Measurements from ENCODE around the gene POLR2J.

POLR2J gene

DNA sequence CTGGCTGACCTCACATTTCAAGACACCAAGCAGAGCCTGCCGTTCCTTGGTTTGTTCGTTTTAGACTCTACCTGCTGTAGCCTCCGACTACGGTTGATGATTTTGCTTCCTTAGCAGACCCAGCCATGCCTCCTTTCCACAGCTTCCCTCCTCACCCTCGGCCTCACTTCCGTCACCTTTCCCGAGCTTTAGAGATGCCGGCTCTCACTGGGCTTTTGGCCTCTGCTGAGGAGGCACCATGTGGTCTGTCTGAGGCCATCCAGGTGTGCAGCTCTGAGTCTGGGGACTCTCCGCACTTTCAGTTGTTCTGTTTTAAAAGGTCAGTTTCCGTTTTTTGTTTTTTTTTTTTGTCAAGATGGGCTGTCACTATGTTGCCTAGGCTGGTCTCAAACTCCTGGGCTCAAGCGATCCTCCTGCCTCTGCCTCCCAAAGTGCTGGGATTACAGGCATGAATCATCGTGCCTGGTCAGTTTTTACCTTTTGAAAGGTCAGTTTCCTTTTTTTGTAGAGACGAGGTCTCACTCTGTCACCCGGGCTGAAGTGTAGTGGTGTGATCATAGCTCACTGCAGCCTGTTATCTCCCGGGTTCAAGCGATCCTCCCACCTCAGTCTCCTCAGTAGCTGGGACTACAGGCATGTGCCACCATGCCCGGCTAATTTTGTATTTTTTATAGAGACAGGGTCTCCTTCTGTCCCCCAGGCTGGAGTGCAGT, 33.6 kb downstream of the POLR2J start:
- Histone ChIP-seq H3K4me3 (ENCODE audit: insufficient read depth in 1 of 2, low read depth in 1 of 2, low read length in 2 of 2) (no peak overlapping the region), H2AFZ (ENCODE audit: low read depth, low read length) (no peak overlapping the region), H2BK5ac (ENCODE audit: low read depth, low read length, poor library complexity, severe bottlenecking) (no peak overlapping the region), H2BK12ac (ENCODE audit: low read length in 2 of 2) (no peak overlapping the region), H3K4me1 (ENCODE audit: control insufficient read depth, insufficient read depth, low read depth, low read length) (peaks cover 26% of the 10 kb centered on the region), H3K4me2 (ENCODE audit: low read length, poor library complexity, severe bottlenecking) (no peak overlapping the region), H4K91ac (ENCODE audit: low read length) (no peak overlapping the region), H3K9me3 (ENCODE audit: control insufficient read depth, low read length) (no peaks in the 10 kb centered on the region), H3K9ac (ENCODE audit: low read length) (no peak overlapping the region), H3K14ac (ENCODE audit: low read length in 2 of 2) (peak overlapping the region in 1 of 2 experiments; percentile 14), H2BK120ac (ENCODE audit: low read depth, low read length) (no peak overlapping the region), H3K18ac (ENCODE audit: low read depth in 1 of 2, low read length in 2 of 2) (no peak overlapping the region), H3K23ac (ENCODE audit: low read length in 2 of 2) (no peak overlapping the region), H3K36me3 (ENCODE audit: control insufficient read depth in 1 of 2, insufficient read depth in 2 of 2, low read depth in 1 of 2, low read length in 2 of 2) (peaks cover 27 to 38% of the 10 kb centered on the region in 2 experiments), H3K27ac (ENCODE audit: low read length, poor library complexity, severe bottlenecking) (no peak overlapping the region), H4K8ac (ENCODE audit: low read length) (no peak overlapping the region), H3K27me3 (ENCODE audit: control insufficient read depth in 1 of 2, insufficient read depth in 1 of 2, low read length in 2 of 2) (no peaks in the 10 kb centered on the region), H2BK15ac (ENCODE audit: low read depth, poor library complexity, severe bottlenecking) (no peak overlapping the region), H3K79me1 (replicated peaks; ENCODE audit: low read length, poor library complexity, severe bottlenecking) (peaks cover 3% of the 10 kb centered on the region), H2AK5ac (ENCODE audit: low read length, severe bottlenecking) (no peak overlapping the region), H3K4ac (ENCODE audit: low read depth in 1 of 2, low read length in 2 of 2) (no peak overlapping the region)
- no peak for DNase-seq
- WGBS, result 97% methylated on average over 17 of the region's 17 CpGs

- H3K4me1 ChIP-seq (ENCODE audit: control insufficient read depth, insufficient read depth, low read depth, low read length), result peaks cover 12% of the 10 kb centered on the region
- H2BK12ac ChIP-seq (ENCODE audit: low read length in 2 of 2), result peak overlapping the region in 1 of 2 experiments; percentile 33
- 40% methylated on average over 16 of the region's 17 CpGs for WGBS
- peak; percentile 91 for DNase-seq
- H3K27me3 ChIP-seq (ENCODE audit: control insufficient read depth in 1 of 2, insufficient read depth in 1 of 2, low read length in 2 of 2), result no peaks in the 10 kb centered on the region
- peak overlapping the region; percentile 83 for H2AK5ac ChIP-seq (ENCODE audit: low read length, severe bottlenecking)
- no peaks in the 10 kb centered on the region for H3K9me3 ChIP-seq (ENCODE audit: control insufficient read depth, low read length)
- no peak overlapping the region for H3K14ac ChIP-seq (ENCODE audit: low read length in 2 of 2)
- H3K79me1 ChIP-seq (replicated peaks; ENCODE audit: low read length, poor library complexity, severe bottlenecking), result peaks cover 19% of the 10 kb centered on the region
- H3K4me3 ChIP-seq (ENCODE audit: insufficient read depth in 1 of 2, low read depth in 1 of 2, low read length in 2 of 2), result no peak overlapping the region
- peak overlapping the region; percentile 14 for H2BK5ac ChIP-seq (ENCODE audit: low read depth, low read length, poor library complexity, severe bottlenecking)
- H2AFZ ChIP-seq (ENCODE audit: low read depth, low read length), result no peak overlapping the region
- H3K4me2 ChIP-seq (ENCODE audit: low read length, poor library complexity, severe bottlenecking), result peak overlapping the region; percentile 38
- H3K9ac ChIP-seq (ENCODE audit: low read length), result no peak overlapping the region
- peak overlapping the region; percentile 37 for H4K8ac ChIP-seq (ENCODE audit: low read length)
- peak overlapping the region; percentile 62 for H3K27ac ChIP-seq (ENCODE audit: low read length, poor library complexity, severe bottlenecking)
- no peak overlapping the region for H4K91ac ChIP-seq (ENCODE audit: low read length)
- no peak overlapping the region for H3K23ac ChIP-seq (ENCODE audit: low read length in 2 of 2)
- H3K36me3 ChIP-seq (ENCODE audit: control insufficient read depth in 1 of 2, insufficient read depth in 2 of 2, low read depth in 1 of 2, low read length in 2 of 2), result peaks cover 24 to 36% of the 10 kb centered on the region in 2 experiments
- peak overlapping the region; percentile 70 to 82 for H3K18ac ChIP-seq (ENCODE audit: low read depth in 1 of 2, low read length in 2 of 2)
- H3K4ac ChIP-seq (ENCODE audit: low read depth in 1 of 2, low read length in 2 of 2), result peak overlapping the region in 1 of 2 experiments; percentile 70
- H2BK120ac ChIP-seq (ENCODE audit: low read depth, low read length), result peak overlapping the region; percentile 83
- H2BK15ac ChIP-seq (ENCODE audit: low read depth, poor library complexity, severe bottlenecking), result no peak overlapping the region
These were observed 38.5 kb downstream of the POLR2J start for GRCh38 chr7:102439963-102440795.

- H3K27me3 ChIP-seq (ENCODE audit: control insufficient read depth in 1 of 2, insufficient read depth in 1 of 2, low read length in 2 of 2), result no peaks in the 10 kb centered on the region
- H3K23ac ChIP-seq (ENCODE audit: low read length in 2 of 2), result no peak overlapping the region
- no peak overlapping the region for H2BK12ac ChIP-seq (ENCODE audit: low read length in 2 of 2)
- peaks cover 14 to 21% of the 10 kb centered on the region in 2 experiments for H3K36me3 ChIP-seq (ENCODE audit: control insufficient read depth in 1 of 2, insufficient read depth in 2 of 2, low read depth in 1 of 2, low read length in 2 of 2)
- H3K27ac ChIP-seq (ENCODE audit: low read length, poor library complexity, severe bottlenecking), result no peak overlapping the region
- H2AK5ac ChIP-seq (ENCODE audit: low read length, severe bottlenecking), result no peak overlapping the region
- no peaks in the 10 kb centered on the region for H3K9me3 ChIP-seq (ENCODE audit: control insufficient read depth, low read length)
- H2BK120ac ChIP-seq (ENCODE audit: low read depth, low read length), result no peak overlapping the region
- H3K18ac ChIP-seq (ENCODE audit: low read depth in 1 of 2, low read length in 2 of 2), result no peak overlapping the region
- H3K4ac ChIP-seq (ENCODE audit: low read depth in 1 of 2, low read length in 2 of 2), result no peak overlapping the region
- no peak overlapping the region for H3K9ac ChIP-seq (ENCODE audit: low read length)
- no peak for DNase-seq
- H3K4me1 ChIP-seq (ENCODE audit: control insufficient read depth, insufficient read depth, low read depth, low read length), result peaks cover 37% of the 10 kb centered on the region
- H3K14ac ChIP-seq (ENCODE audit: low read length in 2 of 2), result no peak overlapping the region
- H2BK15ac ChIP-seq (ENCODE audit: low read depth, poor library complexity, severe bottlenecking), result no peak overlapping the region
- H2BK5ac ChIP-seq (ENCODE audit: low read depth, low read length, poor library complexity, severe bottlenecking), result no peak overlapping the region
- peaks cover 22% of the 10 kb centered on the region for H3K79me1 ChIP-seq (replicated peaks; ENCODE audit: low read length, poor library complexity, severe bottlenecking)
- peak overlapping the region; percentile 33 for H4K8ac ChIP-seq (ENCODE audit: low read length)
- 100% methylated on average over 10 of the region's 10 CpGs for WGBS
- H2AFZ ChIP-seq (ENCODE audit: low read depth, low read length), result no peak overlapping the region
- no peak overlapping the region for H3K4me2 ChIP-seq (ENCODE audit: low read length, poor library complexity, severe bottlenecking)
- H3K4me3 ChIP-seq (ENCODE audit: insufficient read depth in 1 of 2, low read depth in 1 of 2, low read length in 2 of 2), result no peak overlapping the region
- no peak overlapping the region for H4K91ac ChIP-seq (ENCODE audit: low read length)
These were observed 42.6 kb downstream of the POLR2J start for GRCh38 chr7:102436118-102436517.

DNA sequence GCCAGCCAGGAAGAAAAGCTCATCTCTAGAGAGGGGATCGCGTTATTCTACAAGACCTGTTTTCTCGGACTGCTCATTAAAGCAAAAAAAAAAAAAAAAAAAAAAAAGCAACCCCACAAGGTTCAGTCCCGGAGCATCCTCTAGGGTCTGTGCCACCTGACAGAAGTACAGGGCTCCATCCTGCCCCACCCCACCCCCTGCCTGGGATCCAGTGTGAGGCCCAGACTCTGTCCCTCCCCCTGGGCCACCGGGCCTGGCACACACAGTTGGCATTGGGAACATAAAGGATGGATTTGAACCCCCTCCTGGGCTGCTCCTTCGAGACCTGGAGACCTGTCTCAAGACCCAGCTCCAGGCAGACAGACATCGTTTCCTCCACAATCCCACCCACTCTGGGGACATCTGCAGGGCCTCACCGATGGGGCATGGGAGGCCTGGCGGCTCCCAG, 44.7 kb downstream of the POLR2J start:
- H2AK5ac ChIP-seq (ENCODE audit: low read length, severe bottlenecking), result no peak overlapping the region
- WGBS, result 38% methylated on average over 9 of the region's 9 CpGs
- peak overlapping the region in 1 of 2 experiments; percentile 81 for H3K23ac ChIP-seq (ENCODE audit: low read length in 2 of 2)
- peak overlapping the region; percentile 70 for H2BK15ac ChIP-seq (ENCODE audit: low read depth, poor library complexity, severe bottlenecking)
- peak overlapping the region in 1 of 2 experiments; percentile 98 for H3K18ac ChIP-seq (ENCODE audit: low read depth in 1 of 2, low read length in 2 of 2)
- H4K91ac ChIP-seq (ENCODE audit: low read length), result peak overlapping the region; percentile 12
- H3K4ac ChIP-seq (ENCODE audit: low read depth in 1 of 2, low read length in 2 of 2), result peak overlapping the region in 1 of 2 experiments; percentile 87
- H3K14ac ChIP-seq (ENCODE audit: low read length in 2 of 2), result peak overlapping the region in 1 of 2 experiments; percentile 76
- H3K4me1 ChIP-seq (ENCODE audit: control insufficient read depth, insufficient read depth, low read depth, low read length), result peaks cover 31% of the 10 kb centered on the region
- H2BK12ac ChIP-seq (ENCODE audit: low read length in 2 of 2), result peak overlapping the region in 1 of 2 experiments; percentile 79
- H2BK5ac ChIP-seq (ENCODE audit: low read depth, low read length, poor library complexity, severe bottlenecking), result no peak overlapping the region
- no peak overlapping the region for H2AFZ ChIP-seq (ENCODE audit: low read depth, low read length)
- H3K4me3 ChIP-seq (ENCODE audit: insufficient read depth in 1 of 2, low read depth in 1 of 2, low read length in 2 of 2), result peak overlapping the region; percentile 88
- peaks cover 12 to 23% of the 10 kb centered on the region in 2 experiments for H3K36me3 ChIP-seq (ENCODE audit: control insufficient read depth in 1 of 2, insufficient read depth in 2 of 2, low read depth in 1 of 2, low read length in 2 of 2)
- H3K79me1 ChIP-seq (replicated peaks; ENCODE audit: low read length, poor library complexity, severe bottlenecking), result peaks cover 23% of the 10 kb centered on the region
- H3K4me2 ChIP-seq (ENCODE audit: low read length, poor library complexity, severe bottlenecking), result peak overlapping the region; percentile 24
- H3K27ac ChIP-seq (ENCODE audit: low read length, poor library complexity, severe bottlenecking), result no peak overlapping the region
- H4K8ac ChIP-seq (ENCODE audit: low read length), result peak overlapping the region; percentile 88
- no peaks in the 10 kb centered on the region for H3K9me3 ChIP-seq (ENCODE audit: control insufficient read depth, low read length)
- no peaks in the 10 kb centered on the region for H3K27me3 ChIP-seq (ENCODE audit: control insufficient read depth in 1 of 2, insufficient read depth in 1 of 2, low read length in 2 of 2)
- H3K9ac ChIP-seq (ENCODE audit: low read length), result peak overlapping the region; percentile 90
- H2BK120ac ChIP-seq (ENCODE audit: low read depth, low read length), result peak overlapping the region; percentile 78
- no peak for DNase-seq
